T-helper 1 cell treated with Interleukin-12 subunit alpha and Interleukin-12 subunit beta and Interleukin-4 antibody, amounts not matched to agents 30 μg/mL and 1 μg/mL, for 36 hours (primary cell): Measurements from ENCODE around the gene STEAP2.

Experiments used
- H3K27ac Mint-ChIP-seq: one replicate; pipeline ENCODE4 v1.8.0; 2021; ENCODE audit warnings: mild to moderate bottlenecking, mixed read lengths
- H3K27me3 Mint-ChIP-seq: one replicate; pipeline ENCODE4 v1.8.0; 2021; ENCODE audit warnings: low read depth, mixed read lengths
- H3K36me3 Mint-ChIP-seq: one replicate; pipeline ENCODE4 v1.8.0; 2021; ENCODE audit warnings: low read depth, mixed read lengths
- H3K4me1 Mint-ChIP-seq: one replicate; pipeline ENCODE4 v1.8.0; 2021; ENCODE audit warnings: low read depth, mixed read lengths
- H3K4me3 Mint-ChIP-seq: one replicate; pipeline ENCODE4 v1.8.0; 2021; ENCODE audit warnings: mild to moderate bottlenecking, moderate library complexity, mixed read lengths
- H3K9me3 Mint-ChIP-seq: one replicate; pipeline ENCODE4 v1.8.0; 2021; ENCODE audit warnings: mixed read lengths

The STEAP2 gene

GRCh38 chr7:90211391-90212148, at the start of gene STEAP2:
STEAP2 (plus strand) TSS chr7:90211740; CDS start chr7:90225083, 13,343 bp downstream.
- Mint-ChIP-seq H3K9me3 (no peaks in the 10 kb centered on the region), H3K4me1 (peaks cover 6% of the 10 kb centered on the region), H3K27ac (no peak within 1 kb of the TSS), H3K4me3 (peak within 1 kb of the TSS; percentile 59), H3K36me3 (no peaks in the 10 kb centered on the region), H3K27me3 (peaks cover 30% of the 10 kb centered on the region)

GRCh38 chr7:90163534-90163933, 48.0 kb upstream of the STEAP2 start:
- no peaks in the 10 kb centered on the region for H3K36me3 Mint-ChIP-seq
- no peak overlapping the region for H3K4me3 Mint-ChIP-seq
- H3K9me3 Mint-ChIP-seq: no peaks in the 10 kb centered on the region

DNA sequence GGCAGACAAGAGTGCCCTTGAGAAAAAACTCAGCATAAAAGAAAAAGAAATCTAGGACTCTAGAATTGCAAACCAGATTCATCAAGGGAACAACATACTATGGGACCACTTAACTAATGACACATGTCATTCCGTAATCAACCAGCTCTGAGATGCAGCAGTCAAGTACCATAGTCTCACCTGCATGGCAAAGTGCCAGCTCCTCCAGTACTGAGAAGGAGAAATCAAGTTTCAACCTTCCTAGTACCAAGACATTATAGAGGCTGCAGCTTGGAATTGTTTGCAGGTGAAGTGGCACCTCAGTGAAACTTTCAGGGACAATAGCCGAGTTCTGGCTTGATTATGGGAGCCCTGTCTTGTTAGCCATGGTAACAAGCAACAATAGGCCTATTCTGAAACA, 45.8 kb upstream of the STEAP2 start:
- Mint-ChIP-seq H3K4me1 (no peaks in the 10 kb centered on the region), H3K4me3 (no peak overlapping the region), H3K27ac (no peak overlapping the region), H3K36me3 (no peaks in the 10 kb centered on the region), H3K27me3 (no peaks in the 10 kb centered on the region), H3K9me3 (peaks cover 7% of the 10 kb centered on the region)

More at GRCh38 chr7:90163534-90163933, 48.0 kb upstream of the STEAP2 start:
- no peaks in the 10 kb centered on the region for H3K4me1 Mint-ChIP-seq
- H3K27me3 Mint-ChIP-seq: no peaks in the 10 kb centered on the region
- no peak overlapping the region for H3K27ac Mint-ChIP-seq

- no peak overlapping the region for H3K27ac Mint-ChIP-seq
- H3K27me3 Mint-ChIP-seq: no peaks in the 10 kb centered on the region
- no peaks in the 10 kb centered on the region for H3K36me3 Mint-ChIP-seq
Measured at GRCh38 chr7:90166153-90166552, 45.4 kb upstream of the STEAP2 start.

DNA sequence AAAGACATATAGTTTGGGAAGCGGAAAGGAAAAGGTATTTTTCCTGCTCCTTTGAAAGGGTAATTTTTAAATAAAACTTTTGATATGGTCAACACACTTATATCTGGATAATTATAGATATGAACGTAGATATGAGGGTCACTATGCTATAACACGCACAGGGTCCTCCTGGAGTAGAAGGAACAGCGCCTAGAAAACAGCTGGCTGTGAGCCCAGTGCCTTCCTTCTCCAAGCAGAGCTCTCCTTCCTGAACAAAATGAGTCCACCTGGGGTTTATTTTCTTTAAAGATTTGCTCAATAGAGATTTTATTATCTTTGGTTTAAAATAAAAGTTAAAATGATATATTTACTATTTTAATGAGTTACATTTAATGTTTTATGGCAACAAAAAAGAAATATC, 44.2 kb upstream of the STEAP2 start:
- no peak overlapping the region for H3K27ac Mint-ChIP-seq
- peaks cover 9% of the 10 kb centered on the region for H3K36me3 Mint-ChIP-seq
- H3K9me3 Mint-ChIP-seq: peaks cover 21% of the 10 kb centered on the region
- no peaks in the 10 kb centered on the region for H3K27me3 Mint-ChIP-seq
- no peak overlapping the region for H3K4me3 Mint-ChIP-seq
- no peaks in the 10 kb centered on the region for H3K4me1 Mint-ChIP-seq

More at GRCh38 chr7:90166153-90166552, 45.4 kb upstream of the STEAP2 start:
- H3K4me1 Mint-ChIP-seq: no peaks in the 10 kb centered on the region
- peaks cover 12% of the 10 kb centered on the region for H3K9me3 Mint-ChIP-seq
- H3K4me3 Mint-ChIP-seq: no peak overlapping the region

GRCh38 chr7:90169891-90170290, 41.6 kb upstream of the STEAP2 start:
- no peaks in the 10 kb centered on the region for H3K27me3 Mint-ChIP-seq
- no peak overlapping the region for H3K27ac Mint-ChIP-seq
- peaks cover 21% of the 10 kb centered on the region for H3K9me3 Mint-ChIP-seq
- H3K4me3 Mint-ChIP-seq: no peak overlapping the region
- peaks cover 9% of the 10 kb centered on the region for H3K36me3 Mint-ChIP-seq
- peaks cover 6% of the 10 kb centered on the region for H3K4me1 Mint-ChIP-seq

DNA sequence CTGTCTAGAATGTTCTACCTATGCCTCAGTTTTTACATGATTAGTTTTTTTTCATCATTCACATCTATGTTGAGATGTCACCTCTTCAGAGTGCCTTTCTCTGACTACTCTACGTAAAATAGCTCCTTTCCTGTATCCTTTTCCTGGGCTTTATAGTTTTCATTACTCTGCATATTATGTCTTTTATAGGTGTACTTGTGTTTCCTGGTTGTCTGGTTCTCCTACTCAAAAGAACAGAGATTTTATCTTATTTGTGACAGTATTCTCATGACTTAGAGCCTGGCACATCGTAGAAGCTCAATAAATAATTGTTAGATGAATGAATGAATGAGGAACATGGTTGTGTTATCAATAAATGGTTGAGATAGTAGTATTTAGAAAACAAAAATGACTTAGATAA, 39.4 kb upstream of the STEAP2 start:
- Mint-ChIP-seq H3K9me3 (peaks cover 28% of the 10 kb centered on the region), H3K4me3 (no peak overlapping the region), H3K36me3 (peaks cover 9% of the 10 kb centered on the region), H3K27me3 (no peaks in the 10 kb centered on the region), H3K27ac (no peak overlapping the region), H3K4me1 (peaks cover 6% of the 10 kb centered on the region)

DNA sequence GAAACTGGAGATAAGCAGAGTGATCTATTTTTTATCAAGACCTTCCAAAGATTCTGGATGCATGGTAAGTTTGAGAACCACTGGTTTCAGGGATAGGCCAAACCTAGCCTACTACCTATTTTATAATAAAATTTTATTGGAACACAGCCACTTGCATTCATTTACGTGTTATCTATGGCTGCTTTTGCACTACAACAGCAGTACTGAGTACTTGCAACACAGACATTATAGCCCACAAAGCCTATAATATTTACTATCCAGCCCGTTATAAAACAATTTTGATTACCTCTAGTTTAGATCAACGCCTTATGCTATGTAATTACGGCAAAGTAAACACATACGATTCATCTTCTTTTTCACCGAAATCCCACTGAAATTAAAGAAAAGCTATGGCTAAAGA, 38.9 kb upstream of the STEAP2 start:
- H3K36me3 Mint-ChIP-seq: peaks cover 9% of the 10 kb centered on the region
- no peak overlapping the region for H3K4me3 Mint-ChIP-seq
- no peaks in the 10 kb centered on the region for H3K27me3 Mint-ChIP-seq
- H3K27ac Mint-ChIP-seq: peak overlapping the region; percentile 16
- H3K9me3 Mint-ChIP-seq: peaks cover 33% of the 10 kb centered on the region
- peaks cover 6% of the 10 kb centered on the region for H3K4me1 Mint-ChIP-seq

GRCh38 chr7:90173127-90173844, 38.3 kb upstream of the STEAP2 start:
- H3K4me3 Mint-ChIP-seq: no peak overlapping the region
- no peaks in the 10 kb centered on the region for H3K27me3 Mint-ChIP-seq
- H3K27ac Mint-ChIP-seq: peak overlapping the region; percentile 66
- peaks cover 9% of the 10 kb centered on the region for H3K36me3 Mint-ChIP-seq
- peaks cover 34% of the 10 kb centered on the region for H3K9me3 Mint-ChIP-seq
- peaks cover 6% of the 10 kb centered on the region for H3K4me1 Mint-ChIP-seq

GRCh38 chr7:90175667-90176066, 35.9 kb upstream of the STEAP2 start:
- no peak overlapping the region for H3K4me3 Mint-ChIP-seq
- peaks cover 27% of the 10 kb centered on the region for H3K9me3 Mint-ChIP-seq
- H3K27ac Mint-ChIP-seq: no peak overlapping the region
- H3K36me3 Mint-ChIP-seq: peaks cover 11% of the 10 kb centered on the region
- H3K27me3 Mint-ChIP-seq: no peaks in the 10 kb centered on the region
- H3K4me1 Mint-ChIP-seq: peaks cover 21% of the 10 kb centered on the region

DNA sequence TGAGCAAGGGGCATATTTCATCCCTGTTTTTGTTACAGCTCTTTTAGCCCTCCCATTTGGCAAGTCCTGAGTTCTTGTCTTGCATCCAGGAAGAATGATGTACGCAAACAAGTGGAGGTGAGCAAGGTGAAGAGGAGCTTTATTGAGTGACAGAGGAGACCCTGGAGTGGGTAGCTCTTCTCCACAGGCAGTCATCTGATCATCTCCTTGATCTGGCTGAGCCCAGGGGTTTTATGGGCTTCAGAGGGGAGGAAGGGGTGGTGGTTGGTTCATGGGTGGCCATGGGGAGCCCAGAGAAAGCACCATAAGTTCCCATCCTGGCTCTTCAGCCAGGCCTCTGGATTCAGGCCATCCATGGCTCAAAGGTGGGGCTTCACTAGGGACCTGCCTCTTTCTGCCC, 35.3 kb upstream of the STEAP2 start:
- no peak overlapping the region for H3K4me3 Mint-ChIP-seq
- H3K4me1 Mint-ChIP-seq: peaks cover 21% of the 10 kb centered on the region
- H3K27ac Mint-ChIP-seq: no peak overlapping the region
- peaks cover 11% of the 10 kb centered on the region for H3K36me3 Mint-ChIP-seq
- peaks cover 22% of the 10 kb centered on the region for H3K9me3 Mint-ChIP-seq
- H3K27me3 Mint-ChIP-seq: no peaks in the 10 kb centered on the region

DNA sequence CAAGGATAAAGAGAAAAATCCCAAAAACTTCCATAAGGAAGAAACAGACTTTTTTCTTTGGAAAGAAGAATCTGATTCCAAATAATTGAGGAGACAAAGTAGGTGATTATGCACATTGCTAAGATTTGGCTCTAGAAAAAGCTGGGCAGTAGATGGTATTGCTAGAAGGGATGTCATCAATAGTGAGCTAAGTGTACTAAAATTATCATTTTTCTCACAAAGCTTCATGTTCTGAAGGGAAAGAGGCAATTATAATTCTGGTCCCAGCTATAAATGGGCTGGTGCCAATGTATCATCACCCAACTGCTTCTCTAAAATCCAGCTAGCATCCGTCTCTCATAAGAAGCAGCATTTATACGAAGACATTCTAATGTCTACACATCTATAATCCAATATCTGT, 33.4 kb upstream of the STEAP2 start:
- no peak overlapping the region for H3K27ac Mint-ChIP-seq
- peaks cover 17% of the 10 kb centered on the region for H3K4me1 Mint-ChIP-seq
- no peaks in the 10 kb centered on the region for H3K27me3 Mint-ChIP-seq
- H3K36me3 Mint-ChIP-seq: peaks cover 7% of the 10 kb centered on the region
- H3K4me3 Mint-ChIP-seq: no peak overlapping the region
- peaks cover 13% of the 10 kb centered on the region for H3K9me3 Mint-ChIP-seq

DNA sequence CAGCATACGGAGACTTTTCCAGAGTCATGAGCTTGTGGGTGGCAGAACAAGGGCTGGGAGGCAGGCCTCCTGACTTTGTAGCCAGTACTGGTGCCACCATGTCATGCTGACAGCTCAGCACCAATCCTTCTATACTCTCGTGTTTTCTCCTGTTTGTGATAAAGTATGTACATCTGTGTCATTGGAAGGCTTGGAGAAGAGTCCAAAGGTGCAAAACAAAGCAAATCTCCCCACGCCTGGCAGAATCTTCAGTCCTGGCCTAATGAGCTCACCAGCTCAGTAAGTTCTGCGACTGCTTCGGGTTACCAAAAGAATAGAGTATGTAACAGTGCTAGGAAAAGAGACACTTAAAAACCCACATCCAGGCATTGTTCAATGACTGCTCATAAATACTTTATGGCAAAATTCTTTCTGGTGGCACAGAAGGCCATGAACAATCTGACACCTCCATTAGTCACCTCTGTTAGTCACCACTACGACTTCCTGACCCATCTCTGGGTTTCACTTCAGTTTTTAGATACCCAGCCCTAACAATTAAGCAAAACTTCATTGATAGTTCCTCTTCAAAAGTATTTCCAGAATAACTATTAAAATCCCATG, 32.8 kb upstream of the STEAP2 start:
- Mint-ChIP-seq H3K27me3 (no peaks in the 10 kb centered on the region), H3K27ac (peak overlapping the region; percentile 88), H3K9me3 (peaks cover 13% of the 10 kb centered on the region), H3K4me3 (peak overlapping the region; percentile 49), H3K36me3 (peaks cover 7% of the 10 kb centered on the region), H3K4me1 (peaks cover 16% of the 10 kb centered on the region)

DNA sequence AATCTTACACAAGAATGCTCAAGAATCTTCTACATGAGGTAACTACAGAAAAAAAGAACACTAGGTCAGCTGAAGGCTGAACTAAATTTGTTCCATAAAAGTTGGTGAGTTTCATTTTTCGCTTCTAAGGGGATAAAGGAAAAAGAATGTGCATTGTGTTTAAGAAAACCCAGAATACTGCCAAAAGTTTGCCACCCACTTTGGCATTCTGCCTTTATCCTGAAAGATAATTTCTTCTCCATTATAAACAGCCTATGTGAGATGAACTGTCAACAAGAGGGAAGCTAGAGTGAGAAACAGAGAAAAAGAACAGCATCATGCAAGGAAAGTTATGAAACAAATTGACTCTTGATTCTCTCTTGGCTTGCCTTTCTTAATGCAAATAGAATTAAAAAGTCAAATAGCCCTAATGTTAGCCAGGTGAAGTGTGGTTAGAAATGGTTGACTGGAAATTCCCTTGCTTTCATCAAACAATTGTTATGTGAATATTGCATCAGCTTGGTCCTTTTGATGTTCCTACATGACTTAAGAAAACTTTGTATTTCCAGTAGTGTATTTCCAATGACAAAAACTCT, 31.4 kb upstream of the STEAP2 start:
- Mint-ChIP-seq H3K27me3 (no peaks in the 10 kb centered on the region), H3K9me3 (peaks cover 19% of the 10 kb centered on the region), H3K4me1 (peaks cover 15% of the 10 kb centered on the region), H3K36me3 (peaks cover 7% of the 10 kb centered on the region), H3K4me3 (no peak overlapping the region), H3K27ac (peak overlapping the region; percentile 55)
